Upper lobe of right lung (tissue), 1 donor: ENCODE data around the gene SARDH. TPM values are rescaled to one million over a fixed set of nuclear protein-coding genes. Genes with fewer than 3 reads are reported as not detected.

Experiments
- ATAC-seq: fragments of 200-7000 bp; cut with Tn5 transposase; one replicate; pipeline ENCODE4 v1.9.1; 2020; ENCODE audit warnings: mild to moderate bottlenecking, moderate library complexity
- DNase-seq: peaks from one replicate; pipeline ENCODE4 v3.0.0-alpha.2; 2020
- H3K27ac ChIP-seq: fragments of 200-600 bp; one replicate; pipeline ENCODE4 v1.8.0; 2022
- H3K27me3 ChIP-seq: fragments of 200-600 bp; one replicate; pipeline ENCODE4 v1.8.0; 2022; ENCODE audit warnings: mild to moderate bottlenecking
- H3K36me3 ChIP-seq: fragments of 200-600 bp; one replicate; pipeline ENCODE4 v1.8.0; 2022
- H3K4me1 ChIP-seq: fragments of 200-600 bp; one replicate; pipeline ENCODE4 v1.8.0; 2022
- H3K4me3 ChIP-seq: fragments of 200-600 bp; one replicate; pipeline ENCODE4 v1.8.0; 2022; ENCODE audit warnings: mild to moderate bottlenecking
- H3K9me3 ChIP-seq: fragments of 200-600 bp; one replicate; pipeline ENCODE4 v1.8.0; 2022
- intact Hi-C: fragments of 100-400 bp; cut with DNase I; formaldehyde crosslinking; loops from one replicate; pipeline ENCODE4 v1.11.0; 2022
- total RNA-seq: library from RNA; stranded (reverse); fragmentation: NEBNext Ultra II Directional; extraction: Animal tissue kit (Norgen Biotek cat#: 25700); gene quantifications from one replicate; pipeline ENCODE4 v1.2.1, GENCODE V29; 2021
- TF ChIP-seq, protein P1 (sequence below): fragments of 200-600 bp; IDR thresholded peaks from one replicate; pipeline ENCODE4 v1.8.0; 2022; ENCODE audit warnings: antibody characterized with exemption
- donor health status: DM: no; HTN: yes; CAD: no; lungs with severe emphysema.

SARDH gene
- total RNA-seq, 1 donor from 2014 or later: 6.8 TPM

DNA sequence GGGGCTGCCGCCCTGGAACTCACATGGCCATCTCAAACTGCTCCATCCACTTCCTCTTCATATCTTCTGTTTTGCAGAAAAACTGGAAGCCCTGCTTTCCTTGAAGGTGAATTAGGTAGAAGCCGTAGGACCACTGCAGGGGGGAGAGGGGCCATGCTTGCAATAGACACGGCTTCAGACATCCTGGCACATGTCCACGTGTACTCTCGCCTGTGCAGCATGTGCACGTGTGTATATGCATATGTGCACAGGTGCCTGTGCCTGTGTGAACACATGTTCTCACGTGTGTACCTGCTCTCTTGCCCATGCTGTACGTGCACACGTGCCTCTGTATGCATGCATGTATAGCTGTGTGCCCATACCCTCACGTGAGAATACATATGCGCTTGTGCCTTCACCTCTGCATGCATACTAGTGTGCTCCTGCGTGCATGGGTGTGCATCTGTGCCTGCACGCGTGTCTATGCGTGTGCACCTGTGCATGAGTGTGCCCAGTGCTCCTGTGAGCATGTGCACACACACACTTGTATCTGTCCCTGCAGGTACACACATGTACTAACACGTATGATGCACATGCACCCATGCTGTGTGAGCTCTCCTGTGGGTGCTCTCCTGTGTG lies 47.7 kb upstream of the SARDH start:
- no peak overlapping the region for H3K27ac ChIP-seq
- TF ChIP-seq, protein P1, sequence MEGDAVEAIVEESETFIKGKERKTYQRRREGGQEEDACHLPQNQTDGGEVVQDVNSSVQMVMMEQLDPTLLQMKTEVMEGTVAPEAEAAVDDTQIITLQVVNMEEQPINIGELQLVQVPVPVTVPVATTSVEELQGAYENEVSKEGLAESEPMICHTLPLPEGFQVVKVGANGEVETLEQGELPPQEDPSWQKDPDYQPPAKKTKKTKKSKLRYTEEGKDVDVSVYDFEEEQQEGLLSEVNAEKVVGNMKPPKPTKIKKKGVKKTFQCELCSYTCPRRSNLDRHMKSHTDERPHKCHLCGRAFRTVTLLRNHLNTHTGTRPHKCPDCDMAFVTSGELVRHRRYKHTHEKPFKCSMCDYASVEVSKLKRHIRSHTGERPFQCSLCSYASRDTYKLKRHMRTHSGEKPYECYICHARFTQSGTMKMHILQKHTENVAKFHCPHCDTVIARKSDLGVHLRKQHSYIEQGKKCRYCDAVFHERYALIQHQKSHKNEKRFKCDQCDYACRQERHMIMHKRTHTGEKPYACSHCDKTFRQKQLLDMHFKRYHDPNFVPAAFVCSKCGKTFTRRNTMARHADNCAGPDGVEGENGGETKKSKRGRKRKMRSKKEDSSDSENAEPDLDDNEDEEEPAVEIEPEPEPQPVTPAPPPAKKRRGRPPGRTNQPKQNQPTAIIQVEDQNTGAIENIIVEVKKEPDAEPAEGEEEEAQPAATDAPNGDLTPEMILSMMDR: no peak
- peaks cover 24% of the 10 kb centered on the region for H3K36me3 ChIP-seq
- DNase-seq: no peak
- no peaks in the 10 kb centered on the region for H3K9me3 ChIP-seq
- ATAC-seq: no peak
- intact Hi-C loops: no loop called here
- no peaks in the 10 kb centered on the region for H3K27me3 ChIP-seq
- no peak overlapping the region for H3K4me3 ChIP-seq
- H3K4me1 ChIP-seq: peaks cover 13% of the 10 kb centered on the region

DNA sequence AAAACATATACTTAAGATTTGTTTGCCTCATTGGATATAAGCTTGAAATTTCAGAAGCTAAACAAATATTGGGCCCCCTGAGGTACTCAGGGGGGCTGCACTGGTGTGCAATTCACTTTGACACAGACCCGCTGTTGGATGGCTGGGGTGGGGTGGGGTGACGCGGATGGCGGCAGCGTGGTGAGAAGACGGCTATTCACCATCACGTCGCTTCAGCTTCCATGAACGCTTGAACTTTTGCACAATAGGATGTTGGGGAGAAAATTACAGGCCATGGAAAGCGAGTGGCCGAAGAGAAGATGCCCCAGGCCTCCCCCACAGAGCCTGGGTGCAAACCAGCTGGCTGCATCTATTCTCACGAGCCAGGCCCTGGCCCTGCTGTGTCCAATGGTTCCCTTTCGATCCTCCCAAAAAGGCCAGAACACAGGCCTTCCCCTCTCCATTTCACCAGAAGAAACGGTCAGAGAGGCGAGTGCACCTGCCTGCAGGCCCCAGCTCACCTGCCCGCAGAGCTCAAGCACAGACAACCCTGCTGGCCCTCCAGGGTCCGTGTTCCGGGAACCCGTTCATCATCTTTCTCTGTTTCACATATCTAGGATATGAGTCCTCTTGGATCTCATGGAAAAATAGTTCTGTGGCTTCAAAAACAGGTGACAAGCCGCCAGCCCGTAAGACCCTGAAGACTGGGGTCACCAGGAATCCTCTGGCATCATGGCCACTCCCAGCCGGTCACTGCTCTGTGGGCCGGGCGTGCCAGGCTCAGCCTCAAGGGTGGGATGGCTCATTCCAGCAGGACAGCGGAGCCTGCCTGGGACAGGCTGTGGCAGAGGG lies 46.8 kb upstream of the SARDH start:
- Histone ChIP-seq H3K9me3 (no peaks in the 10 kb centered on the region), H3K27me3 (no peaks in the 10 kb centered on the region), H3K4me1 (peaks cover 13% of the 10 kb centered on the region), H3K27ac (no peak overlapping the region), H3K36me3 (peaks cover 18% of the 10 kb centered on the region), H3K4me3 (no peak overlapping the region)
- DNase-seq (no peak), ATAC-seq (no peak)
- intact Hi-C loops: loop anchor here (5.0 kb wide), 1 partner anchor 212 kb away; no protein-coding TSS in a partner anchor
- TF ChIP-seq, protein P1: no peak

DNA sequence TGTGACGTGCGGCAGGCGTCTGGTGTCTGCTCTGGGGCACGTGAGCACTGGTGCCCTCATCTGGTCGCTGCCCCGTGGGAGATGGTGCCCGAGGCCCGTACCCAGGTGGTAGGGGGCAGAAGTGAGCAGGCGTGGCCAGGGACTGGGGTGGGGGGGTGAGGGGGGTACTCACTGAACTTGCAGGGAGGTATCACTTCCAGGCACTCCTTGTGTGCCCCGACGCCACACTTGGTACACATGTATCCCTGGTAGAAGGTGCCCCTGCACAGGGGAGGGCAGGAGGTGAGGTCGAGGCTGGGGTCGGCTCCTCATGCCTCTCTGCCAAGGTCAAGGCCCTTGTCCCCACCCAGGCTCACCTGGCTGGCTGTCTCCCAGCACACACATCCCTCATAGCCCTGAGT lies 45.2 kb upstream of the SARDH start:
- TF ChIP-seq, protein P1: no peak
- intact Hi-C loops: loop anchor here (5.0 kb wide), 1 partner anchor 214 kb away; no protein-coding TSS in a partner anchor
- peaks cover 6% of the 10 kb centered on the region for H3K4me1 ChIP-seq
- no peak for ATAC-seq
- peaks cover 13% of the 10 kb centered on the region for H3K36me3 ChIP-seq
- no peak overlapping the region for H3K27ac ChIP-seq
- no peak overlapping the region for H3K4me3 ChIP-seq
- H3K9me3 ChIP-seq: no peaks in the 10 kb centered on the region
- DNase-seq: no peak
- no peaks in the 10 kb centered on the region for H3K27me3 ChIP-seq

DNA sequence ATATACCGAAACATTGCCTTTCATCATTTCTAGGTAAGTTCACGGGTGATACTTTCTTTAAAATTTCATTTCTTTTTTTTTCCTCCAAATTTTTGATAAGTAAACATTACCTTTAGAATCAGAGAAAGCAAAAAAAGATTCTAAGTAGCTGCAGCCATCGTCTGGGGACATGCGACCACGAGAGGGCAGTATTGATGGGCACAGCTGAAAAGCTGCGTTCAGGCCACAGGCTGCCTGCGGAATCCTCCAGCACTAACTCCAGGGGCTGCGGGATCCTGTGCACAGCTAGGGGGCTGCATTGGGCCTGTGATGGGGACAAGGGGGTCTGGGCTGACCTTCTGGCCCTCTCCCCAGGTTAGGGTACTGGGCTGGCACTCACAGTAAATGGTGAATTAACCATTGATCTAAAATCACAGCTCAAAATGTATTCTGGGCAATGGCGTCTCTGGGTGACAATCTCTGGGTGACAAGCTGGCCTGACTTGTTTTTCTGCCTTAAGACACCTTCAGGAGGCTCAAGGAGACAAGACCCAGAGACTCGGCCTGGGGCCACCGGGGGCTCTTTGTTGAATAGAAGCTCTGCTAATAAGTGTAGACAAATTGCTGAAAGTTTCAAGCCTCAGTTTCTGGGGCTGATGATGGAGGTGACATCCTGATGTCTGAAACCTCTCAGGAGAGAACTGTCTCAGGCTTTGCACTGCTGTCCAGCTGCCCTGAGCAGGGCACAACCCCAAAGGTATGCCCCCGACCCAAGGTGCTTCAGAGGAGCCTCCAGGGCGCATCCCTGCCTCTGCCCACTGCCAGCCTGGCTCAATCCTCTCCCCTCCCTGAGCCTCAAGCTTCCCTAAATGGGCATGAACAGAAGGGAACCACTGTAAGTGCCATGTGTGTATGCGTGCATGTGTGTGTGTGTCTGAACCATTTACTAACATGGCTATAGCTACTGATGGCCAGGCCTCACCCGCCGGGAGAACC lies 44.3 kb upstream of the SARDH start:
- Histone ChIP-seq H3K27ac (no peak overlapping the region), H3K4me1 (no peaks in the 10 kb centered on the region), H3K36me3 (peaks cover 18% of the 10 kb centered on the region), H3K9me3 (no peaks in the 10 kb centered on the region), H3K27me3 (no peaks in the 10 kb centered on the region), H3K4me3 (no peak overlapping the region)
- ATAC-seq: peak; percentile 71
- peak; percentile 80 for DNase-seq
- intact Hi-C loops: loop anchor here (5.0 kb wide), 1 partner anchor 215 kb away; no protein-coding TSS in a partner anchor
- TF ChIP-seq, protein P1: peak; percentile 82

DNA sequence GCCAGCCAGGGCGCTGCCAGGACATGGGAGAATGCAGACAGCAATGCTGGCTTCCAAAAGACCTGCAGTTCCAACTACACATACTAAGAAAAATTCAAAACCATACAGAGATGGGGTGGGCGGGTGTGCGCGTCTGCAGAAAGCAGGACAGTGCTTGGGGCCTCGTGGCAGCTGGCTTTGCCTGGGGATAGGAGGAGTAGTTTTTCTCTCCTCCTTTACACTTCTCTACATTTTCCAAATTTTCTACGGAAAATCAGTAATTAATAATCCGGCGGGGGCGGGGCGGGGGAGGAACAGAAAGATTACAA lies 43.6 kb upstream of the SARDH start:
- H3K4me3 ChIP-seq: no peak overlapping the region
- DNase-seq (no peak), ATAC-seq (no peak)
- TF ChIP-seq, protein P1: no peak
- H3K27me3 ChIP-seq: no peaks in the 10 kb centered on the region
- no peaks in the 10 kb centered on the region for H3K4me1 ChIP-seq
- peaks cover 24% of the 10 kb centered on the region for H3K36me3 ChIP-seq
- no peaks in the 10 kb centered on the region for H3K9me3 ChIP-seq
- intact Hi-C loops: loop anchor here (5.0 kb wide), 1 partner anchor 216 kb away; no protein-coding TSS in a partner anchor
- no peak overlapping the region for H3K27ac ChIP-seq
